SK-N-SH (cell line): ENCODE measurements around the gene CDC25B.

Source experiments
- ELF1 ChIP-seq: IDR thresholded peaks from 2 replicates; pipeline ENCODE4 v1.4.0; 2012
- EP300 ChIP-seq, 2 experiments: IDR thresholded peaks; 2 replicates each; pipeline versions ENCODE4 v1.4.0 to v1.6.1; 2012; ENCODE audit warnings: borderline replicate concordance in 1 of 2, low read depth in 1 of 2, low read length in 1 of 2
- EZH2phosphoT487 ChIP-seq: fragments of 200-600 bp; sonication (generic); IDR thresholded peaks from 2 replicates; pipeline ENCODE4 v1.6.1; 2017; ENCODE audit warnings: low read depth, mixed run types, mild to moderate bottlenecking, antibody characterized with exemption, moderate library complexity, borderline replicate concordance
- RAD21 ChIP-seq: IDR thresholded peaks from 2 replicates; pipeline ENCODE4 v1.6.1; 2012; ENCODE audit warnings: mild to moderate bottlenecking, low read length
- SIN3A ChIP-seq: IDR thresholded peaks from 2 replicates; pipeline ENCODE4 v1.6.1; 2012; ENCODE audit warnings: low read depth, mild to moderate bottlenecking, low read length, moderate library complexity, borderline replicate concordance
- TCF12 ChIP-seq: IDR thresholded peaks from 2 replicates; pipeline ENCODE4 v1.4.0; 2012
- TEAD4 ChIP-seq: IDR thresholded peaks from 2 replicates; pipeline ENCODE4 v1.4.0; 2012; ENCODE audit warnings: mild to moderate bottlenecking, borderline replicate concordance; ENCODE audit not compliant: insufficient read depth
- TF ChIP-seq, protein P1 (sequence below): IDR thresholded peaks from 2 replicates; pipeline ENCODE4 v1.4.0; 2012; ENCODE audit warnings: low read depth, borderline replicate concordance
- TF ChIP-seq, protein P2 (sequence below): fragments of 200-600 bp; sonication (generic); IDR thresholded peaks from 2 replicates; pipeline ENCODE4 v1.6.1; 2017; ENCODE audit warnings: antibody characterized with exemption, mild to moderate bottlenecking, moderate library complexity

DNA sequence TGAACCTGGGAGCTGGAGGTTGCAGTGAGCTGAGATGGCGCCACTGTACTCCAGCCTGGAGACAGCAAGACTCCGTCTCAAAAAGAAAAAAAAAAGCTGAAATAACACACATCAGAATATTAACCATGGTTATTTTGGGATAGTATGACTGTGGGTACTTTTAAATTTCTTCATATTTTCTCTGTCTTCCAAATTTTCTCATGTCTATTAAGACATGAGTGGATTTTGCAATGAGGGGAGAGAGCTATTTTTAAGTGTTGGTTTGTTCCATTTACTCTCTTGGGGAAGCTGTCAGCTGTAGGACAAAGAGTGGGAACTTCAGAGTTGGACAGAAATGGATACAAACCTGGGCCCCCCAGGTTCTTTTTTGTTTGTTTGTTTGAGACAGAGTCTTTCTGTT, 38.8 kb upstream of the CDC25B start:
- TF ChIP-seq EP300 (IDR thresholded peaks at IDR 0.05; ENCODE audit: borderline replicate concordance in 1 of 2, low read depth in 1 of 2, low read length in 1 of 2), result no peak
- TF ChIP-seq, protein P1, sequence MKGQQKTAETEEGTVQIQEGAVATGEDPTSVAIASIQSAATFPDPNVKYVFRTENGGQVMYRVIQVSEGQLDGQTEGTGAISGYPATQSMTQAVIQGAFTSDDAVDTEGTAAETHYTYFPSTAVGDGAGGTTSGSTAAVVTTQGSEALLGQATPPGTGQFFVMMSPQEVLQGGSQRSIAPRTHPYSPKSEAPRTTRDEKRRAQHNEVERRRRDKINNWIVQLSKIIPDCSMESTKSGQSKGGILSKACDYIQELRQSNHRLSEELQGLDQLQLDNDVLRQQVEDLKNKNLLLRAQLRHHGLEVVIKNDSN, result no peak
- TF ChIP-seq TCF12, result no peak
- TF ChIP-seq TEAD4, result no peak
- TF ChIP-seq, protein P2, sequence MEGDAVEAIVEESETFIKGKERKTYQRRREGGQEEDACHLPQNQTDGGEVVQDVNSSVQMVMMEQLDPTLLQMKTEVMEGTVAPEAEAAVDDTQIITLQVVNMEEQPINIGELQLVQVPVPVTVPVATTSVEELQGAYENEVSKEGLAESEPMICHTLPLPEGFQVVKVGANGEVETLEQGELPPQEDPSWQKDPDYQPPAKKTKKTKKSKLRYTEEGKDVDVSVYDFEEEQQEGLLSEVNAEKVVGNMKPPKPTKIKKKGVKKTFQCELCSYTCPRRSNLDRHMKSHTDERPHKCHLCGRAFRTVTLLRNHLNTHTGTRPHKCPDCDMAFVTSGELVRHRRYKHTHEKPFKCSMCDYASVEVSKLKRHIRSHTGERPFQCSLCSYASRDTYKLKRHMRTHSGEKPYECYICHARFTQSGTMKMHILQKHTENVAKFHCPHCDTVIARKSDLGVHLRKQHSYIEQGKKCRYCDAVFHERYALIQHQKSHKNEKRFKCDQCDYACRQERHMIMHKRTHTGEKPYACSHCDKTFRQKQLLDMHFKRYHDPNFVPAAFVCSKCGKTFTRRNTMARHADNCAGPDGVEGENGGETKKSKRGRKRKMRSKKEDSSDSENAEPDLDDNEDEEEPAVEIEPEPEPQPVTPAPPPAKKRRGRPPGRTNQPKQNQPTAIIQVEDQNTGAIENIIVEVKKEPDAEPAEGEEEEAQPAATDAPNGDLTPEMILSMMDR, result no peak
- no peak for TF ChIP-seq EZH2phosphoT487
- no peak for TF ChIP-seq ELF1
- TF ChIP-seq RAD21, result no peak
- TF ChIP-seq SIN3A, result no peak
